SK-N-SH (cell line): ENCODE measurements around the gene NIT1. TPM values are rescaled to one million over a fixed set of nuclear protein-coding genes. Genes with fewer than 3 reads are reported as not detected.

Experiments used
- CTCF ChIA-PET: fragments of 300-600, 350-600 bp; formaldehyde crosslinking; extraction: SDS; loops from one replicate; lab custom pipeline; 2021; lab: Yijun Ruan, JAX
- POLR2A ChIA-PET: fragments of 350-600 bp; sonication (Branson Sonifier 250); formaldehyde crosslinking; extraction: SDS; loops from one replicate; lab custom pipeline; 2020; ENCODE audit warnings: antibody characterized with exemption, inconsistent platforms; lab: Yijun Ruan, JAX
- DNase-seq: peaks from one replicate; pipeline ENCODE4 v3.0.0; 2012
- H2AFZ ChIP-seq: fragments of 200-600 bp; sonication (generic); 2 replicates; pipeline ENCODE4 v1.8.1; 2016; ENCODE audit warnings: antibody characterized with exemption, mild to moderate bottlenecking, low read depth
- H3F3A ChIP-seq: fragments of 200-600 bp; sonication (generic); replicated peaks from 2 replicates; pipeline ENCODE3; 2016; ENCODE audit warnings: antibody characterized with exemption, mild to moderate bottlenecking; ENCODE audit not compliant: insufficient read depth
- H3K27ac ChIP-seq, 2 experiments: fragments of 200-500 bp in 1 of 2; fragments of 200-600 bp in 1 of 2; sonication (Bioruptor generic) in 1 of 2; sonication (generic), shearing (Covaris generic) in 1 of 2; 2 replicates each; pipeline versions ENCODE4 v1.5.1 to v1.6.1; 2014 to 2016; ENCODE audit warnings: low read depth in 2 of 2, inconsistent platforms in 1 of 2, low read length in 1 of 2, mild to moderate bottlenecking in 1 of 2, mixed read lengths in 1 of 2
- H3K27me3 ChIP-seq: fragments of 200-600 bp; sonication (generic), shearing (Covaris generic); 2 replicates; pipeline ENCODE4 v1.6.1; 2016; ENCODE audit warnings: mixed run types; ENCODE audit not compliant: insufficient read depth
- H3K36me3 ChIP-seq, 2 experiments: fragments of 200-500 bp in 1 of 2; fragments of 200-600 bp in 1 of 2; sonication (Bioruptor generic) in 1 of 2; sonication (generic) in 1 of 2; replicated peaks in 1 of 2; 2 replicates each; pipeline versions ENCODE3 to v1.5.1; 2014 to 2016; ENCODE audit warnings: low read length in 1 of 2, mild to moderate bottlenecking in 1 of 2; ENCODE audit not compliant: insufficient read depth in 2 of 2, control insufficient read depth in 1 of 2
- H3K4me1 ChIP-seq, 2 experiments: fragments of 200-500 bp in 1 of 2; fragments of 200-600 bp in 1 of 2; sonication (Bioruptor generic) in 1 of 2; sonication (generic), shearing (Covaris generic) in 1 of 2; 2 replicates each; pipeline versions ENCODE4 v1.5.1 to v1.6.1; 2014 to 2016; ENCODE audit warnings: low read depth in 1 of 2, low read length in 1 of 2, mixed run types in 1 of 2; ENCODE audit not compliant: insufficient read depth in 2 of 2, control insufficient read depth in 1 of 2
- H3K4me2 ChIP-seq: fragments of 200-600 bp; sonication (generic), shearing (Covaris generic); 2 replicates; pipeline ENCODE4 v1.6.1; 2017; ENCODE audit warnings: mixed run types
- H3K4me3 ChIP-seq, 2 experiments: fragments of 200-500 bp in 1 of 2; fragments of 200-600 bp in 1 of 2; sonication (Bioruptor generic) in 1 of 2; sonication (generic), shearing (Covaris generic) in 1 of 2; 2 replicates each; pipeline versions ENCODE4 v1.5.1 to v1.8.1; 2014 to 2016; ENCODE audit warnings: low read depth in 2 of 2, inconsistent platforms in 1 of 2, low read length in 1 of 2, mild to moderate bottlenecking in 1 of 2, mixed read lengths in 1 of 2, moderate library complexity in 1 of 2
- H3K79me2 ChIP-seq: fragments of 200-600 bp; sonication (generic); 2 replicates; pipeline ENCODE4 v1.8.1; 2017; ENCODE audit warnings: mild to moderate bottlenecking; ENCODE audit not compliant: insufficient read depth
- H3K9ac ChIP-seq: fragments of 200-600 bp; sonication (generic); 2 replicates; pipeline ENCODE4 v1.6.1; 2017; ENCODE audit warnings: mixed run types
- H3K9me2 ChIP-seq: fragments of 200-600 bp; sonication (generic); 2 replicates; pipeline ENCODE4 v1.6.1; 2017; ENCODE audit warnings: mixed run types
- H3K9me3 ChIP-seq: fragments of 200-600 bp; sonication (generic); 2 replicates; pipeline ENCODE4 v1.6.1; 2017; ENCODE audit warnings: mixed run types, mild to moderate bottlenecking, moderate library complexity
- H4K20me1 ChIP-seq: fragments of 200-600 bp; sonication (generic); 2 replicates; pipeline ENCODE4 v1.6.1; 2017; ENCODE audit warnings: mild to moderate bottlenecking, mixed run types; ENCODE audit not compliant: insufficient read depth
- CHD2 ChIP-seq: fragments of 150-350 bp; IDR thresholded peaks from 2 replicates; pipeline ENCODE4 v1.6.1; 2018; ENCODE audit warnings: low read length; ENCODE audit not compliant: partially characterized antibody
- FOSL2 ChIP-seq: IDR thresholded peaks from 2 replicates; pipeline ENCODE4 v1.4.0; 2012; ENCODE audit warnings: low read depth, mild to moderate bottlenecking, moderate library complexity, borderline replicate concordance
- FOXJ3 ChIP-seq: sonication (generic); formaldehyde crosslinking; IDR thresholded peaks from 2 replicates; pipeline ENCODE4 v1.5.1; 2020; ENCODE audit warnings: mild to moderate bottlenecking, missing genetic modification reagents
- GABPA ChIP-seq: IDR thresholded peaks from 2 replicates; pipeline ENCODE4 v1.4.0; 2012; ENCODE audit warnings: low read depth, mild to moderate bottlenecking
- MAX ChIP-seq: IDR thresholded peaks from 2 replicates; pipeline ENCODE4 v1.4.0; 2012; ENCODE audit warnings: low read depth
- MXI1 ChIP-seq: IDR thresholded peaks from 2 replicates; pipeline ENCODE4 v1.6.1; 2012; ENCODE audit warnings: mild to moderate bottlenecking, low read depth, low read length, improper control_type of control experiment
- POLR2AphosphoS5 ChIP-seq: IDR thresholded peaks from 2 replicates; pipeline ENCODE4 v1.6.1; 2012; ENCODE audit warnings: low read depth, low read length
- RAD21 ChIP-seq: IDR thresholded peaks from 2 replicates; pipeline ENCODE4 v1.6.1; 2012; ENCODE audit warnings: mild to moderate bottlenecking, low read length
- RCOR1 ChIP-seq: fragments of 150-350 bp; IDR thresholded peaks from 2 replicates; pipeline ENCODE4 v1.6.1; 2017; ENCODE audit warnings: antibody characterized with exemption, low read length
- REST ChIP-seq: IDR thresholded peaks from 2 replicates; pipeline ENCODE4 v1.6.1; 2012; ENCODE audit warnings: mild to moderate bottlenecking, low read depth, low read length, moderate library complexity
- SMC3 ChIP-seq: IDR thresholded peaks from 2 replicates; pipeline ENCODE4 v1.6.1; 2012; ENCODE audit warnings: low read depth, low read length, improper control_type of control experiment
- TEAD4 ChIP-seq: IDR thresholded peaks from 2 replicates; pipeline ENCODE4 v1.4.0; 2012; ENCODE audit warnings: mild to moderate bottlenecking, borderline replicate concordance; ENCODE audit not compliant: insufficient read depth
- USF2 ChIP-seq: fragments of 150-350 bp; IDR thresholded peaks from 2 replicates; pipeline ENCODE4 v1.6.1; 2017; ENCODE audit warnings: antibody characterized with exemption, low read length, low read depth, borderline replicate concordance
- ZBTB33 ChIP-seq: IDR thresholded peaks from 2 replicates; pipeline ENCODE4 v1.4.0; 2012; ENCODE audit warnings: low read depth, borderline replicate concordance
- WGBS: methylation state at CpG from one replicate; pipeline ENCODE4 v1.1.6; 2017; ENCODE audit warnings: low lambda C conversion rate; 5-methylcytosine and 5-hydroxymethylcytosine counted together
- polyA plus RNA-seq, 3 experiments: library from polyadenylated mRNA; depleted of rRNA; stranded (reverse); fragments of >200 nt; gene quantifications; 2 replicates each; pipeline ENCODE4 v1.2.3, GENCODE V29; 2012

The NIT1 gene
- polyA plus RNA-seq, 1 of the 3 experiments (the other 2 are of a cell fraction), result 38.7 TPM

- TF ChIP-seq FOXJ3 (CRISPR knock-in tag), result no peak
- TF ChIP-seq USF2, result no peak
- TF ChIP-seq POLR2AphosphoS5, result no peak
- TF ChIP-seq FOSL2, result no peak
- no peak for TF ChIP-seq CHD2
- no peak for TF ChIP-seq ZBTB33
- TF ChIP-seq GABPA, result no peak
- TF ChIP-seq RCOR1, result no peak
- TF ChIP-seq TEAD4, result no peak
- no peak for TF ChIP-seq MXI1
- TF ChIP-seq RAD21, result no peak
- no peak for TF ChIP-seq REST
- TF ChIP-seq SMC3, result no peak
- no peak for TF ChIP-seq MAX
- CTCF ChIA-PET, result interaction anchor here (0.9 kb wide), 1 partner anchor 20 kb away, joined by 3 read pairs; no protein-coding TSS in a partner anchor
- no peak overlapping the region for H3K27ac ChIP-seq
- H2AFZ ChIP-seq, result no peak overlapping the region
- no peaks in the 10 kb centered on the region for H3K9me2 ChIP-seq
- no peaks in the 10 kb centered on the region for H3F3A ChIP-seq
- H3K4me1 ChIP-seq, result 0 out of 4 replicates have a peak, but pooled peaks cover 0 to 6% of the 10 kb centered on the region in 2 experiments
- H3K9me3 ChIP-seq, result no peaks in the 10 kb centered on the region
- no peaks in the 10 kb centered on the region for H4K20me1 ChIP-seq
- H3K36me3 ChIP-seq, result no peaks in the 10 kb centered on the region
- no peak overlapping the region for H3K4me2 ChIP-seq
- no peak overlapping the region for H3K9ac ChIP-seq
- WGBS, result 82% methylated on average over 5 of the region's 5 CpGs
- no peak overlapping the region for H3K4me3 ChIP-seq
- POLR2A ChIA-PET, result no interaction called here
- H3K27me3 ChIP-seq, result no peaks in the 10 kb centered on the region
- DNase-seq, result no peak
- no peaks in the 10 kb centered on the region for H3K79me2 ChIP-seq
These were observed 26.8 kb upstream of the NIT1 start for GRCh38 chr1:161091093-161091492.
